22Rv1 (cell line): Measurements from ENCODE around the gene NPR3.

Source experiments
- H3K27ac ChIP-seq: fragments of 450-650 bp; 2 replicates; pipeline ENCODE4 v1.5.1; 2017
- ZFX ChIP-seq: fragments of 450-650 bp; IDR thresholded peaks from 2 replicates; pipeline ENCODE4 v1.6.1; 2017; ENCODE audit warnings: antibody characterized with exemption, borderline replicate concordance
- TF ChIP-seq, protein P1 (sequence below): fragments of 450-650 bp; IDR thresholded peaks from 2 replicates; pipeline ENCODE4 v1.5.1; 2017; ENCODE audit warnings: mild to moderate bottlenecking

Gene NPR3

DNA sequence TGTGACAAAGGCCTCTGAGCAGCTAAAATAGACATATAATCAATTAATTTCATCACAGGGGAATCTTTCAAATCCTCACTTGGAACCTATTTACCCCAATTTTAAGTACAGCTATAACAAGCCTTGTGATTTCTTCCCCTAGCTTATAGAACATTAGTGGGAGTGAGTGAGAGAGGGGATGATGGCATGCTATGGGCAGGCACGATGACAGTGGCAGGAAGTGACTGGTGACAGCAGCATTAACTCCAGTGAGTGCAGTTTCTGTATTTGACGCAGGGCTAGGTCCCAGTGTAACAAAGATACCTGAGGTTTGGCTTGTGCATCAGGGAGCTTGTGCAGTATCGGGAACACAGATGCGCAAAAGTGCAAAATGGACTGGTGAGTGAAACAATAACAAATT lies 54.1 kb downstream of the NPR3 start:
- TF ChIP-seq, protein P1, sequence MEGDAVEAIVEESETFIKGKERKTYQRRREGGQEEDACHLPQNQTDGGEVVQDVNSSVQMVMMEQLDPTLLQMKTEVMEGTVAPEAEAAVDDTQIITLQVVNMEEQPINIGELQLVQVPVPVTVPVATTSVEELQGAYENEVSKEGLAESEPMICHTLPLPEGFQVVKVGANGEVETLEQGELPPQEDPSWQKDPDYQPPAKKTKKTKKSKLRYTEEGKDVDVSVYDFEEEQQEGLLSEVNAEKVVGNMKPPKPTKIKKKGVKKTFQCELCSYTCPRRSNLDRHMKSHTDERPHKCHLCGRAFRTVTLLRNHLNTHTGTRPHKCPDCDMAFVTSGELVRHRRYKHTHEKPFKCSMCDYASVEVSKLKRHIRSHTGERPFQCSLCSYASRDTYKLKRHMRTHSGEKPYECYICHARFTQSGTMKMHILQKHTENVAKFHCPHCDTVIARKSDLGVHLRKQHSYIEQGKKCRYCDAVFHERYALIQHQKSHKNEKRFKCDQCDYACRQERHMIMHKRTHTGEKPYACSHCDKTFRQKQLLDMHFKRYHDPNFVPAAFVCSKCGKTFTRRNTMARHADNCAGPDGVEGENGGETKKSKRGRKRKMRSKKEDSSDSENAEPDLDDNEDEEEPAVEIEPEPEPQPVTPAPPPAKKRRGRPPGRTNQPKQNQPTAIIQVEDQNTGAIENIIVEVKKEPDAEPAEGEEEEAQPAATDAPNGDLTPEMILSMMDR, result no peak
- no peak for TF ChIP-seq ZFX
- no peak overlapping the region for H3K27ac ChIP-seq

DNA sequence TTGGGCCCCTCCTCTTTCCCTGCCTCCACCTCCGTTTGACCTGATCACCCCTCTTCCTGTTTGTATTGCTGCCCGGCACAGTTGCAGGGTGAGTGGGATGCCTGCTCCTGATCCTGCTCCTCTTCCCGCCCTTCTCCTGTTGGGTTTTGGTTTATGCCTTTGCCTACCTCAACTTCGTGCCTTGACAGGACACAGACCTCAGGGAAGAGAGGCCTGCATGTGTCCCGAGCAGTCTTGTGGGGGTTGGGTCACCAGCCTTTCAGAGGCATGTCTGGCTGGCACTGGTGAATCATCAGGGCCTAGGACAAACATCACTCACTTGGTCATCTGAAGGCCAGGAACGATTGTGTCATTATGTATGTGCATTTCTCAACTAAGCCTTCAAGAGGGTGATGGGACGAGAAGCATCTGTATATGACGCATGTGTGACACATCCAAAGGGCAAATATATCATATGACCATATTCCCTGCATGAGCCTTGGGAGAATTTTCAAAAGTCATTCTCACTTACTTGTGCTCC lies 56.9 kb downstream of the NPR3 start:
- no peak for TF ChIP-seq ZFX
- TF ChIP-seq, protein P1, result no peak
- no peak overlapping the region for H3K27ac ChIP-seq

DNA sequence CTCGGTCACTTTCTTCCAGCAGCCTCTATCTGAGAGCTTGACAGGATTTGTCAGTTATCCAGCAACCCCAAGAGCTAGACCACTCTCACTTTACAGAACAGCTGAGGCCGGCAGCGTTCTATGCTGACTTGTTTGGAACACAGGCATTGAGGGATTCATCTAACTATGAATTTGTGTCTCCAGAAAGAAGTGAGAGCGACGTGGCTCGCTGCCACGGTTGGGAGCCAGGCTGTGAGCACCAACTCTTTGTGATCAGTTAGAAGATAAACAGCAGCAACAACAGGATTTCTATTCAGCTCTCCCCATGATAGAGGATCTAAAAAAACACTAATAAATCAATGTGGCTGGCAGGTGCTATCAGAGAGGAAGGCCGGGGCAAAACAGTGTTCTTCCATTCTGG lies 58.6 kb downstream of the NPR3 start:
- no peak overlapping the region for H3K27ac ChIP-seq

DNA sequence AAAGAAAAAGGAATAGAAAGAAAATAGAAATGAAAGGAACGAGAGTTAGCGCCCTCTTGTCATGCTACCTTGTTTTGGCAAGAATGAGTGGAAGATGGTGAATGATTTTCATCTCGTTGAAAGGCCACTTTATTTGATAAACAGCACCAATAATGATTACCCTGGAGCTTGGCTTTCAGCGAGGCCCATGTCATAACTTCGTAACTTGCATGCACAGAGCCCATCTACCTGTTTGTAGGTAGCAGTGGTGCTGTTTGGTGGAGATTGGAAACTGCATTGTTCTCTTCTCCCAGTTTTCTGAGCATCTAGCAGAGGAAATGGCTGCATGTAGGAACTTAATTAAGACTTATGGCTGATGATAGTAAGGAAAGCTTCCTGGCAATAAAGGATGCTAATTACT lies 59.3 kb downstream of the NPR3 start:
- no peak for TF ChIP-seq ZFX
- no peak overlapping the region for H3K27ac ChIP-seq

More for the DNA sequence above, 58.6 kb downstream of the NPR3 start:
- TF ChIP-seq, protein P1, result no peak
- no peak for TF ChIP-seq ZFX

DNA sequence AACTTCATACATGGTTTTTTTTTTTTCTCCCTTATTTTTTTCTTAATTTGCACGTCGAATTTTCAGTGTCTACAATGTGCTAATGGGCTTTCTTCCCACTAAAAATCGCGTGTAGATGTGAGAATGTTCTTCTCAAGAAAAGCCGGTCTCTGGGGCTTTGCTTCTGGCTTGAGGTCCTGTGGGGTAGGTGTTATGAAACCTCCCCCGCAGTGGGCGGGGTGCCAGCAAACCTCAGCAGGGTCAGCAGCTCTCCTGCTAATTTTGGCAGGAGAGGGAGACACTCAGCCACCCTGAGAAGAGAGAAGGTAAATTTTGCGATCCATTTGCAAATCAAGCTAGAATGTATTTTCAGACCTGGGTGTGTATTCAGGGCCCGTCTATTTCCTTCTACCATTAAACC lies 59.9 kb downstream of the NPR3 start:
- TF ChIP-seq, protein P1, result no peak
- no peak overlapping the region for H3K27ac ChIP-seq

DNA sequence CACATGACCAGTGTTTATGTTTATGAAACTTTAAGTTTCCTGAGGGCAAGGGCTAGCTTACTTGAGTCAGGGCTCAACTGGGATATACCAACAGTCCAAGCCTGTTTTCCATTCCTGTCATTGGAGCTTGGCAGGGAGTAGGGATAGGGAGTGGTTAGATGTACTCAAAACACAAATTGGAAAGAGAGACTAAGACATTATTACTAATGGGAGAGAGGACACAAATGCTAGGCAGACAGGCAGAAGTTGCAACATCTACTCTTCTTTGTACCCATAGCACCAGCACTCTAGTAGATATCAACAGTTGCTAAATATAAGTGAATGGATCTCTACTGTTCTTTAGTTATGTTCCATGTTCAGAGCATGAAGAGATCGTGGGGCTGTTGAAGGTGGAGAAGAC lies 62.8 kb downstream of the NPR3 start:
- no peak overlapping the region for H3K27ac ChIP-seq
- TF ChIP-seq ZFX, result no peak
- TF ChIP-seq, protein P1, result no peak

DNA sequence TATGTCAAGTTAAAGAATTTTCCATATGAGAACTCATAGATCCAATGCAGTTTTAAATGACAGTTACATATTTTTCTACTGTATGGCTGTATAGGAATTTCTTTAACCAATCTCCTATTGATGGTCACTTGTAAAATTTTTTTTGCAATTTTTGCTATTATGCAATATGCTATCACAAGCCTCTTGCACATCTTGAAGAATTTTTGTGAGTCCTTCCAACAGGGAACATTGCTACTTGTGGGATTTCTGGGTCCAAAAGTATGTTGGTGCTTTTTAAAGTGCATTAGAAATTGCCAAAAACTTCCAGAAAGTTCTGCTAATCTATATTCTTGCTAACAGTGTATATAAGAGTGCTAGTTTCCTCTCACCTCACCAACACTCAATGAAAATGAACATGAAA lies 65.1 kb downstream of the NPR3 start:
- no peak overlapping the region for H3K27ac ChIP-seq
- TF ChIP-seq, protein P1, result no peak
- TF ChIP-seq ZFX, result no peak

DNA sequence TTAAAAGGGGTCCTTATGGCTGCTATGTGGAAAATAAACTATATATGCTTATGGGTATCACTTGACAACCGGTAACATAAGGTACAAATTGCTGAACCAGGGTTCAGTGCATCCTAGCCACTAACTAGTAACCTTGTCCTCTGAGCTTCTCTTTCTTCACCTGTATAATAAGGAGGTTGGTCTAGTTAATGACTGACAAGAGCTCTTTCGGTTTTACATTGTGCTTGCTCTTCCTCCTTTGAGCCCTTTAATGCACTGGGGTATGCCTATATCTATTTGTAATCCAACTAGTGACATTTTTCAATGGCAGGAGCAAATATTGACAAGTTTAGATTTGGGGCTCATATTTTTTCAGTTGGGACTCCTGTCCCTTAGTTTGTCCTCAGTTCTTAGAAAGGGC lies 66.1 kb downstream of the NPR3 start:
- no peak overlapping the region for H3K27ac ChIP-seq

More for the DNA sequence above, 66.1 kb downstream of the NPR3 start:
- TF ChIP-seq, protein P1, result no peak
- no peak for TF ChIP-seq ZFX
